Heart left ventricle (tissue), 13 donors: ENCODE data around the gene PRR19.

Experiments
- CTCF ChIP-seq, 12 donors: fragments of 200-600 bp; sonication (generic) in 4 of 12; IDR thresholded peaks; one replicate each; pipeline versions ENCODE4 v1.5.0 to v1.8.0; 2018 to 2022; ENCODE audit warnings: antibody characterized with exemption in 12 of 12, mild to moderate bottlenecking in 5 of 12
- POLR2A ChIP-seq, 2 donors: fragments of 450-650 bp; IDR thresholded peaks; one replicate each; pipeline ENCODE4 v1.6.1; 2017; ENCODE audit warnings: antibody characterized with exemption in 2 of 2, mild to moderate bottlenecking in 2 of 2, moderate library complexity in 2 of 2
- donor health status: ischemic (EF 13 %, LVEDD 7.1; RV severe dilation, severe dysfunction).
- donor health status: DM: no; HTN: yes; CAD: no.
- donor health status: DM: no; HTN: no; CAD: no.
- donor health status: ischemic (EF 25% LVEDD 6.9; RV normal size, moderate dysfunction).
- donor health status: ischemic (EF 25% LVEDD 5.7; RV mildly dilated, moderate dysfunction).
- donor health status: ischemic (EF 35%, LVEDD 5.7; RV mildly dilated, moderate dysfunction).
- donor health status: nonischemic (EF 11% LVEDD 7.7; RV severe dilation, severe dysfunction).
- donor health status: DM: yes; HTN: yes; CAD: no.
- donor health status: PGD.
- donor health status: ischemic (EF 29% LVEDD 5.4; RV normal size, mild dysfunction).
- donor health status: nonischemic (EF 23%, LVEDD 6.1; RV moderate dilation, normal function).

- TF ChIP-seq POLR2A (IDR thresholded peaks at IDR 0.05), result no peak
- TF ChIP-seq CTCF (IDR thresholded peaks at IDR 0.05), result no peak
These were observed 49.3 kb upstream of the PRR19 start for GRCh38 chr19:42252365-42253244.
